ENCODE data around the gene KCNQ2. TPM values are rescaled to one million over a fixed set of nuclear protein-coding genes. Genes with fewer than 3 reads are reported as not detected.

KCNQ2 gene
- total RNA-seq, 4 donors from 2014 or later, result not detected

DNA sequence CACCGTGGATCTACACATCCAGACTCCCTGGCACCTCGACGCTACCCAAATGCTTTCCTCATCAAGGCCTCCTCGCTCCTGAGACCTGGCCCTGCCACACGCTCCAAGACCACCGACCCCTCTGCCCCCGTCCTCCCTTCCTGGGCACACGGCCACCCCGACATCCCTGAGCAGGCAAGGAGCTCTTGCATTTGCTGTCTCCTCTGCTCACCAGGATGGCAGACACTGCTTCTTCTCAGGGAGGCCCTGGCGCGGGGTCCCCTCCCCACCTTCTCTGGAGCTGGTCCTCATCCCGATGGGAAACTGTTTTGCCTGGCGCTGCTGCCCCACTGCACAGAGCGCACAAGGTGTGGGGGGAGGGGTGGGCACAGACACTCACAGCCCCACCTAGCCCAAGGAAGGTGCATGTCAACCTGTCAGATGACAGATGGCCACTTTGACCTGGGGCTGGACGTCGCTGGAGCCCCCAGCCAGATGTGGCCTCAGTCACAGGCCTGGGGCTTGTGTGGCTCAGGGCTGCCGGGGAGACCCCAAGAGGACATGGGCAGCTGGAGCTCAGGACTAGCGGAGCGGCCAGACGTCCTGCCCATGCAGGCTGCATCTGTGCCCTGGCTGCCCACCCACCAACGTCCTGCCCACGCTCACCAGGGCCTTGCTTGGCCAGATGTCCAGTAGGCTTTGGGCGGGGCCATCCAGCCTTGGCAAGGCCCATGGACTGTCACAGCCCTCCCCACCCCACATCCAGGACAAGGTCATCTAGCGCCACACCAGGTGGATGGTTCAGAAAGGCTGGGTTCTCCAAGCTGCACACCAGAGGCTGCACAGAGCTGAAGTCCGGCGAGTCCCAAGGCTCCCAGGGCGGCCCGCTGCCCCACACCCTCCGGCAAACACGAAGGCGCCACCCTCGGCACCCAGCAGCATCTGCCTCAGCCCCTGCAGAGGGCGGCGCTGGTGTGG is 6.2 kb upstream of the KCNQ2 start:
- TF ChIP-seq, protein P1, sequence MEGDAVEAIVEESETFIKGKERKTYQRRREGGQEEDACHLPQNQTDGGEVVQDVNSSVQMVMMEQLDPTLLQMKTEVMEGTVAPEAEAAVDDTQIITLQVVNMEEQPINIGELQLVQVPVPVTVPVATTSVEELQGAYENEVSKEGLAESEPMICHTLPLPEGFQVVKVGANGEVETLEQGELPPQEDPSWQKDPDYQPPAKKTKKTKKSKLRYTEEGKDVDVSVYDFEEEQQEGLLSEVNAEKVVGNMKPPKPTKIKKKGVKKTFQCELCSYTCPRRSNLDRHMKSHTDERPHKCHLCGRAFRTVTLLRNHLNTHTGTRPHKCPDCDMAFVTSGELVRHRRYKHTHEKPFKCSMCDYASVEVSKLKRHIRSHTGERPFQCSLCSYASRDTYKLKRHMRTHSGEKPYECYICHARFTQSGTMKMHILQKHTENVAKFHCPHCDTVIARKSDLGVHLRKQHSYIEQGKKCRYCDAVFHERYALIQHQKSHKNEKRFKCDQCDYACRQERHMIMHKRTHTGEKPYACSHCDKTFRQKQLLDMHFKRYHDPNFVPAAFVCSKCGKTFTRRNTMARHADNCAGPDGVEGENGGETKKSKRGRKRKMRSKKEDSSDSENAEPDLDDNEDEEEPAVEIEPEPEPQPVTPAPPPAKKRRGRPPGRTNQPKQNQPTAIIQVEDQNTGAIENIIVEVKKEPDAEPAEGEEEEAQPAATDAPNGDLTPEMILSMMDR (IDR thresholded peaks at IDR 0.05; ENCODE audit: low read depth), result no peak

GRCh38 chr20:63477944-63478343 is 5.5 kb upstream of the KCNQ2 start:
- TF ChIP-seq, protein P1 (IDR thresholded peaks at IDR 0.05; ENCODE audit: low read depth), result no peak

DNA sequence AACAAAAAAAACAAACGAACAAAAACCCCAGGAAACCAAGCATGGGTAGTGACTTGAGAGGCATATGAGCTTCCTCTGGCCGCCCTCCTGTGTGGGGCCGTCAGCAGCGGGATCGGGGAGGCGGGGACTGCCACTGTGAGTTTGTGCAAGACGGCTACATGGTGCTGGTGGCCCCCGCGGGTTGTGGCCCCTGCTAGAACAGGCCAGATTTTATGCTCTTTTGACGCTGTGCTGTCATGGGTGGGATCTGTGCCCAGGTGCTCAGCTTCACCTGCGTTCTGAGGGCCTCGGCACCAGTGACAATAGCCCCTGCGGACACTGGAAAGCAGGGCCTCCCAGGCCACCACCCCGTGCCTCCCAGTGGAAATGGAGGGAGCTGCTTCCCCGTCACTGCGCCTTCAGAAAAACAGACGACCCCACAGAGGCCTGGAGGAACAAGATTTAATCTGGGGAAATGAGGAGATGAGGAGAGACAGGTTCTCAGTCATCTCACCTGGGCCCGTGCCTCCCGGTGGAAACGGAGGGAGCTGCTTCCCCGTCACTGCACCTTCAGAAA is 4.7 kb upstream of the KCNQ2 start:
- TF ChIP-seq, protein P1 (IDR thresholded peaks at IDR 0.05; ENCODE audit: low read depth), result no peak

- TF ChIP-seq, protein P1 (IDR thresholded peaks at IDR 0.05; ENCODE audit: low read depth), result no peak
Measured at GRCh38 chr20:63475209-63475608, 2.8 kb upstream of the KCNQ2 start.

GRCh38 chr20:63473555-63474449 is 1.3 kb upstream of the KCNQ2 start:
- TF ChIP-seq, protein P1 (IDR thresholded peaks at IDR 0.05; ENCODE audit: low read depth), result no peak

DNA sequence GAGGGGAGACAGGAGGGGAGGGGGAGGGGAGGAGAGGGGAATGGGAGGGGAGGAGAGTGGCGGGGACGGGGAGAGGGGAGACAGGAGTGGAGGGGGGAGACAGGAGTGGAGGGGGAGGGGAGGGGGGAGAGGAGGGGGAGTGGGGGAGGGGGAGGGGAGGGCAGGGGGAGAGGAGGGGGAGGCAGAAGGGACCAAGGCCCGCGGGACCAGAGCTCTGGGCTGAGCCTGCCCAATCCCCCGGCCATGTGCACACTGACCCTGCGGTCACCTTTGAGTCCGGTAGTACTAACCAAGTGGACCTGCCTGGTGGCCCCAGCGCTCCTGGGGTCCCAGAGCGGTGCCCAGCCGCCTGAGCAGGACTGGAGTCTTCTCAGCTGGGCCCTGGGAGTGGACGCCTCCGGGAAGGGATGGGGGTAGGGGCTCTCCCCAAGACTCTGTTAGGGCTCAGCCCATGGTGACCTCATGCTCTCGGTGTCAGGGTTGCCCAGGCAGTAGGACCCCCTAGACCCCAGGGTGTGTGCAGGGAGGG is 471 bp upstream of the KCNQ2 start:
- TF ChIP-seq, protein P1 (IDR thresholded peaks at IDR 0.05; ENCODE audit: low read depth), result no peak

All from subcutaneous adipose tissue (tissue), 4 donors.